ENCODE measurements around the gene CCDC197.

Gene CCDC197

GRCh38 chr14:93962701-93963601, 34.1 kb upstream of the CCDC197 start:
- no peak overlapping the region for H3K27ac ChIP-seq (ENCODE audit: insufficient read depth, low read depth, low read length, poor library complexity, severe bottlenecking)
- H3K4me1 ChIP-seq (ENCODE audit: control insufficient read depth, insufficient read depth, low read length) = no peaks in the 10 kb centered on the region
- H3K9me3 ChIP-seq (ENCODE audit: control insufficient read depth, low read length) = no peaks in the 10 kb centered on the region
- H3K36me3 ChIP-seq (ENCODE audit: control insufficient read depth, insufficient read depth, low read length) = no peaks in the 10 kb centered on the region
- no peaks in the 10 kb centered on the region for H3K27me3 ChIP-seq (ENCODE audit: control insufficient read depth, insufficient read depth, low read length, poor library complexity, severe bottlenecking)
- 87% methylated on average over 16 of the region's 16 CpGs for WGBS, 2 experiments
- no peak overlapping the region for H3K4me3 ChIP-seq (ENCODE audit: insufficient read depth, low read depth, low read length)

GRCh38 chr14:93963692-93964091, 33.4 kb upstream of the CCDC197 start:
- no peaks in the 10 kb centered on the region for H3K27me3 ChIP-seq (ENCODE audit: control insufficient read depth, insufficient read depth, low read length, poor library complexity, severe bottlenecking)
- no peak overlapping the region for H3K4me3 ChIP-seq (ENCODE audit: insufficient read depth, low read depth, low read length)
- no peaks in the 10 kb centered on the region for H3K4me1 ChIP-seq (ENCODE audit: control insufficient read depth, insufficient read depth, low read length)
- 94 to 95% methylated on average over 4 of the region's 4 CpGs for WGBS, 2 experiments
- no peaks in the 10 kb centered on the region for H3K36me3 ChIP-seq (ENCODE audit: control insufficient read depth, insufficient read depth, low read length)
- H3K27ac ChIP-seq (ENCODE audit: insufficient read depth, low read depth, low read length, poor library complexity, severe bottlenecking) = no peak overlapping the region
- H3K9me3 ChIP-seq (ENCODE audit: control insufficient read depth, low read length) = no peaks in the 10 kb centered on the region

- Histone ChIP-seq H3K9me3 (ENCODE audit: control insufficient read depth, low read length) (no peaks in the 10 kb centered on the region), H3K4me3 (ENCODE audit: insufficient read depth, low read depth, low read length) (no peak overlapping the region), H3K27me3 (ENCODE audit: control insufficient read depth, insufficient read depth, low read length, poor library complexity, severe bottlenecking) (no peaks in the 10 kb centered on the region), H3K4me1 (ENCODE audit: control insufficient read depth, insufficient read depth, low read length) (no peaks in the 10 kb centered on the region), H3K36me3 (ENCODE audit: control insufficient read depth, insufficient read depth, low read length) (no peaks in the 10 kb centered on the region), H3K27ac (ENCODE audit: insufficient read depth, low read depth, low read length, poor library complexity, severe bottlenecking) (no peak overlapping the region)
- 94 to 95% methylated on average over 10 of the region's 10 CpGs for WGBS, 2 experiments
These were observed 32.8 kb upstream of the CCDC197 start for GRCh38 chr14:93964281-93964680.

DNA sequence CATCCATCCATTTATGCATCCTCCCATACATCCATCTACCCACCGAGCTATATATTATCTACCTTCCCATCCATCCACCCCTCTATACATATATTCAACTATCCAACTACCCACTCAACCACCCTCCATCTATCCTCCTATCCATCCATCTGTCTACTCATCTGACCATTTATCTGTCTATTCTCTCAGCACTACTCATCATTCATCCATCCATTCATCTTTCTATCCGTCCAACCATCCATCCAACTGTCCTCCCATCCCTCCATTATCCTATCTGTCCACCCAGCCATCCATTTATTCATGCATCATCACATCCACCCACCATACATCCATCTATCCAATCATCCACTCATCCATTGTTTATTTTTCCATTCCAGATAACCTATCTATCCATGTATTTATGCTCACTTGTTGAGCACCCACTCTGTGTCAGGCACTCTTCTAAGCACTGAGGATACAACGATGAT, 32.2 kb upstream of the CCDC197 start:
- Histone ChIP-seq H3K27me3 (ENCODE audit: control insufficient read depth, insufficient read depth, low read length, poor library complexity, severe bottlenecking) (no peaks in the 10 kb centered on the region), H3K36me3 (ENCODE audit: control insufficient read depth, insufficient read depth, low read length) (no peaks in the 10 kb centered on the region), H3K27ac (ENCODE audit: insufficient read depth, low read depth, low read length, poor library complexity, severe bottlenecking) (no peak overlapping the region), H3K4me3 (ENCODE audit: insufficient read depth, low read depth, low read length) (no peak overlapping the region), H3K9me3 (ENCODE audit: control insufficient read depth, low read length) (no peaks in the 10 kb centered on the region), H3K4me1 (ENCODE audit: control insufficient read depth, insufficient read depth, low read length) (no peaks in the 10 kb centered on the region)
- 92 to 93% methylated on average over 3 of the region's 3 CpGs for WGBS, 2 experiments

- H3K27ac ChIP-seq (ENCODE audit: insufficient read depth, low read depth, low read length, poor library complexity, severe bottlenecking) = no peak overlapping the region
- 88 to 98% methylated on average over 3 of the region's 3 CpGs for WGBS, 2 experiments
- H3K36me3 ChIP-seq (ENCODE audit: control insufficient read depth, insufficient read depth, low read length) = no peaks in the 10 kb centered on the region
- H3K4me3 ChIP-seq (ENCODE audit: insufficient read depth, low read depth, low read length) = no peak overlapping the region
- no peaks in the 10 kb centered on the region for H3K27me3 ChIP-seq (ENCODE audit: control insufficient read depth, insufficient read depth, low read length, poor library complexity, severe bottlenecking)
- no peaks in the 10 kb centered on the region for H3K9me3 ChIP-seq (ENCODE audit: control insufficient read depth, low read length)
- H3K4me1 ChIP-seq (ENCODE audit: control insufficient read depth, insufficient read depth, low read length) = no peaks in the 10 kb centered on the region
These were observed 31.7 kb upstream of the CCDC197 start for GRCh38 chr14:93965287-93965821.

DNA sequence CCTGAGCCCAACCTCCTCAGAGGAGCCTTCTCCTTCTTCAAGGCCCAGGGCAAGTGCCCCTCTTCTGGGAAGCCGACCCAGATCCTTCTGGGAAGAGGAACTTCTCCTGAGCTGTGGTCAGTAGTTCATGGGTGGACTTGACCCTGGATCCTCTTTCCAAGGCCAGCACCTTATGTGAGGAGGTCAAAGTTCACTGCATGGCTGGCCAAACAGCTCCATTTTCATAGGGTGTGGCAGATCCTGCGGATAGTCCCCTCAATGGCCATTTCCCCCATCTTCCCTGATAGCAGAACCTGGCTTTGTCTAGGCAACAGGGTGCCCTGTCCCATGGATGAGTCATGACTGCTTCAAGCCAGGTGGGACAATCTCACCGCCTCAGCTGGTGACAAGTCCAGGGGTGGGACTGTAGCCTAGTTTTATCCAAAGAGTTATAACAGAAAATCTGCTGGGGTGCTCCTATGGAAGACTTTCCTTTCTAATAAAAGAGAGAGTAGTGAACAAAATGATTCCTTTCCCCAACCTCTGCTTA, 31.1 kb upstream of the CCDC197 start:
- H3K4me1 ChIP-seq (ENCODE audit: control insufficient read depth, insufficient read depth, low read length) = no peaks in the 10 kb centered on the region
- H3K9me3 ChIP-seq (ENCODE audit: control insufficient read depth, low read length) = no peaks in the 10 kb centered on the region
- H3K4me3 ChIP-seq (ENCODE audit: insufficient read depth, low read depth, low read length) = no peak overlapping the region
- WGBS, 2 experiments = 93 to 98% methylated on average over 3 of the region's 3 CpGs
- no peak overlapping the region for H3K27ac ChIP-seq (ENCODE audit: insufficient read depth, low read depth, low read length, poor library complexity, severe bottlenecking)
- H3K27me3 ChIP-seq (ENCODE audit: control insufficient read depth, insufficient read depth, low read length, poor library complexity, severe bottlenecking) = no peaks in the 10 kb centered on the region
- H3K36me3 ChIP-seq (ENCODE audit: control insufficient read depth, insufficient read depth, low read length) = no peaks in the 10 kb centered on the region

DNA sequence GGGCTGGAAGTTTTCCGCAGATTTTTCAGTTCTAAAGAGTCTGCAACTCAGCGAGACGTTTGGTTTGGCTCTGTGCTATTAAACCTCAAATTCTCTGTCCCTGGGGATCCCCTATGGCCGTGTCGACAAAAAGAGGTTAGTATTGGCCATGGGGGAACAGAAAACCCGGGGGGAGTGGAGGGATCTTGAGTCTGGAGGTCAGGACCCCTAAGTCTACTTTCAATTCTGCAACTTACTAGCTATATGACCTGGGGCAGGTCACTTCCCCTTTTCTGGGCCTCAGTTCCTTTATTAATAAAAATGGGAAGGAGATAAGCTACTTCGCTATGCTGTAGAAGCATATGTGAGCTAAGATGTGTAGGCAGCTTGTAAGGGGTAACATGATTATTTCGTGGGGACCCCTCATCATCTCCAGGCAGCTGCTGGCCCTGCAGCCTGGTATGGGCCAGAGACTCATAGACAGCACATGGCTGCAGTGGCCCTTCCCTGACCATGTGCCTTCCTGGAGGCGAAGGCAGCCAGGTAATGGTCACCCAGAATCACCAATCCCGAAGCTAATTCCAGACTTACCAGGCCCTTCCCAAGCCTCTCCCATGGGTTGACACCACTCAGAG, 29.4 kb upstream of the CCDC197 start:
- Histone ChIP-seq H3K36me3 (ENCODE audit: control insufficient read depth, insufficient read depth, low read length) (no peaks in the 10 kb centered on the region), H3K4me1 (ENCODE audit: control insufficient read depth, insufficient read depth, low read length) (no peaks in the 10 kb centered on the region), H3K27ac (ENCODE audit: insufficient read depth, low read depth, low read length, poor library complexity, severe bottlenecking) (no peak overlapping the region), H3K27me3 (ENCODE audit: control insufficient read depth, insufficient read depth, low read length, poor library complexity, severe bottlenecking) (no peaks in the 10 kb centered on the region), H3K9me3 (ENCODE audit: control insufficient read depth, low read length) (no peaks in the 10 kb centered on the region), H3K4me3 (ENCODE audit: insufficient read depth, low read depth, low read length) (no peak overlapping the region)
- 86 to 88% methylated on average over 10 of the region's 10 CpGs for WGBS, 2 experiments

- H3K9me3 ChIP-seq (ENCODE audit: control insufficient read depth, low read length) = no peaks in the 10 kb centered on the region
- no peak overlapping the region for H3K27ac ChIP-seq (ENCODE audit: insufficient read depth, low read depth, low read length, poor library complexity, severe bottlenecking)
- H3K4me3 ChIP-seq (ENCODE audit: insufficient read depth, low read depth, low read length) = no peak overlapping the region
- no peaks in the 10 kb centered on the region for H3K27me3 ChIP-seq (ENCODE audit: control insufficient read depth, insufficient read depth, low read length, poor library complexity, severe bottlenecking)
- WGBS, 2 experiments = 88 to 89% methylated on average over 12 of the region's 12 CpGs
- no peaks in the 10 kb centered on the region for H3K36me3 ChIP-seq (ENCODE audit: control insufficient read depth, insufficient read depth, low read length)
- no peaks in the 10 kb centered on the region for H3K4me1 ChIP-seq (ENCODE audit: control insufficient read depth, insufficient read depth, low read length)
These were observed 27.8 kb upstream of the CCDC197 start for GRCh38 chr14:93969082-93969828.

- Histone ChIP-seq H3K9me3 (ENCODE audit: control insufficient read depth, low read length) (no peaks in the 10 kb centered on the region), H3K27me3 (ENCODE audit: control insufficient read depth, insufficient read depth, low read length, poor library complexity, severe bottlenecking) (no peaks in the 10 kb centered on the region), H3K36me3 (ENCODE audit: control insufficient read depth, insufficient read depth, low read length) (no peaks in the 10 kb centered on the region), H3K27ac (ENCODE audit: insufficient read depth, low read depth, low read length, poor library complexity, severe bottlenecking) (no peak overlapping the region), H3K4me3 (ENCODE audit: insufficient read depth, low read depth, low read length) (no peak overlapping the region), H3K4me1 (ENCODE audit: control insufficient read depth, insufficient read depth, low read length) (no peaks in the 10 kb centered on the region)
- 71% methylated on average over 8 to 9 of the region's 9 CpGs for WGBS, 2 experiments
These were observed 26.5 kb upstream of the CCDC197 start for GRCh38 chr14:93970585-93970964.

Measured in ectodermal cell (in vitro differentiated cells).